PC-9 (cell line): Measurements from ENCODE around the gene CRY1. TPM values are rescaled to one million over a fixed set of nuclear protein-coding genes. Genes with fewer than 3 reads are reported as not detected.

Source experiments
- BruUV-seq: library from RNA; stranded (reverse); fragments of 400-500 nt; replicated peaks from 2 replicates; lab custom pipeline; 2021; lab: Mats Ljungman, UMichigan
- CTCF ChIA-PET: fragments of 300-600 bp; sonication (Branson Sonifier 250); formaldehyde crosslinking; loops from one replicate; lab custom pipeline; 2022; ENCODE audit warnings: antibody characterized with exemption; lab: Charles Lee
- POLR2A ChIA-PET: fragments of 300-600 bp; sonication (Branson Sonifier 250); formaldehyde crosslinking; loops from one replicate; lab custom pipeline; 2022; ENCODE audit warnings: antibody characterized with exemption; ENCODE audit not compliant: unreplicated experiment; lab: Charles Lee
- DNase-seq, 2 experiments: peaks; one replicate each; pipeline versions ENCODE4 v3.0.0 to v3.0.0-alpha.2; 2015 to 2022; ENCODE audit warnings: mixed read lengths in 1 of 2
- H2AFZ ChIP-seq: fragments of 200-600 bp; sonication (generic); 2 replicates; pipeline ENCODE4 v1.8.1; 2017; ENCODE audit warnings: antibody characterized with exemption
- H3F3A ChIP-seq: fragments of 200-600 bp; sonication (generic); 2 replicates; pipeline ENCODE4 v1.8.1; 2017; ENCODE audit warnings: antibody characterized with exemption, mild to moderate bottlenecking, low read depth; ENCODE audit not compliant: insufficient read depth
- H3K27ac ChIP-seq: fragments of 200-600 bp; sonication (generic); 2 replicates; pipeline ENCODE4 v1.6.1; 2016; ENCODE audit warnings: mixed run types
- H3K27me3 ChIP-seq: fragments of 200-600 bp; sonication (generic); 2 replicates; pipeline ENCODE4 v1.6.1; 2016; ENCODE audit warnings: low read depth, mixed run types; ENCODE audit not compliant: insufficient read depth
- H3K36me3 ChIP-seq: fragments of 200-600 bp; sonication (generic); 2 replicates; pipeline ENCODE4 v1.6.1; 2016; ENCODE audit warnings: low read depth, mixed run types
- H3K4me1 ChIP-seq: fragments of 200-600 bp; sonication (generic); replicated peaks from 2 replicates; pipeline ENCODE4 v1.6.1; 2016; ENCODE audit warnings: mixed run types; ENCODE audit not compliant: insufficient read depth
- H3K4me2 ChIP-seq: fragments of 200-600 bp; sonication (generic); 2 replicates; pipeline ENCODE4 v1.6.1; 2017; ENCODE audit warnings: mixed run types
- H3K4me3 ChIP-seq: fragments of 200-600 bp; sonication (generic); 2 replicates; pipeline ENCODE4 v1.6.1; 2016; ENCODE audit warnings: mixed run types
- H3K79me2 ChIP-seq: fragments of 200-600 bp; sonication (generic); 2 replicates; pipeline ENCODE4 v1.6.1; 2017; ENCODE audit warnings: low read depth, mixed run types
- H3K9me2 ChIP-seq: fragments of 200-600 bp; sonication (generic); 2 replicates; pipeline ENCODE4 v1.8.1; 2017; ENCODE audit warnings: mild to moderate bottlenecking; ENCODE audit not compliant: insufficient read depth
- H3K9me3 ChIP-seq: fragments of 200-600 bp; sonication (generic); 2 replicates; pipeline ENCODE4 v1.8.1; 2016; ENCODE audit warnings: low read depth; ENCODE audit not compliant: insufficient read depth
- H4K20me1 ChIP-seq: fragments of 200-600 bp; sonication (generic); 2 replicates; pipeline ENCODE4 v1.8.1; 2017; ENCODE audit not compliant: insufficient read depth
- CTCF ChIP-seq: fragments of 200-600 bp; sonication (generic); conservative IDR thresholded peaks from 2 replicates; pipeline ENCODE4 v1.6.1; 2017; ENCODE audit warnings: mixed run types, antibody characterized with exemption, mild to moderate bottlenecking, moderate library complexity
- EZH2 ChIP-seq: fragments of 200-600 bp; sonication (generic); IDR thresholded peaks from 2 replicates; pipeline ENCODE4 v1.8.0; 2017; ENCODE audit warnings: antibody characterized with exemption, low read depth
- intact Hi-C: fragments of 100-400 bp; cut with micrococcal nuclease; formaldehyde crosslinking; loops from one replicate; pipeline ENCODE4 v1.10.0; 2022; ENCODE audit not compliant: unreplicated experiment
- total RNA-seq: library from RNA; stranded (reverse); gene quantifications from 2 replicates; pipeline ENCODE4 v1.2.3, GENCODE V29; 2021

Gene CRY1
- total RNA-seq, 1 experiment from 2014 or later, result 18.1 TPM

GRCh38 chr12:107090711-107091110 is 2.6 kb downstream of the CRY1 start:
- no peak overlapping the region for H3K4me3 ChIP-seq
- DNase-seq, result no peak
- no peaks in the 10 kb centered on the region for H3K9me2 ChIP-seq
- no peaks in the 10 kb centered on the region for H3K36me3 ChIP-seq
- intact Hi-C loops, result loop anchor here (5.0 to 10.0 kb wide), 3 partner anchors 106 to 706 kb away; partner anchors contain the start of genes MTERF2 and RIC8B
- H3K4me2 ChIP-seq, result peak overlapping the region; percentile 83; the same call in 1 of the 2 replicates
- CTCF ChIA-PET, result no interaction called here
- peaks cover 40% of the 10 kb centered on the region for H3K79me2 ChIP-seq
- no TSS peak for BruUV-seq
- TF ChIP-seq EZH2 (no peak), CTCF (no peak)
- H2AFZ ChIP-seq, result no peak overlapping the region
- peaks cover 14% of the 10 kb centered on the region for H4K20me1 ChIP-seq
- peaks cover 19% of the 10 kb centered on the region for H3K4me1 ChIP-seq
- POLR2A ChIA-PET, result interaction anchor here (0.5 kb wide), 1 partner anchor 109 kb away, joined by 4 read pairs; no protein-coding TSS in a partner anchor
- H3F3A ChIP-seq, result peaks cover 10% of the 10 kb centered on the region; the same call in 1 of the 2 replicates
- H3K27ac ChIP-seq, result no peak overlapping the region
- no peaks in the 10 kb centered on the region for H3K9me3 ChIP-seq
- H3K27me3 ChIP-seq, result no peaks in the 10 kb centered on the region

GRCh38 chr12:107088912-107089311 is 4.4 kb downstream of the CRY1 start:
- H3K27ac ChIP-seq, result no peak overlapping the region
- H3F3A ChIP-seq, result peaks cover 10% of the 10 kb centered on the region; the same call in 1 of the 2 replicates
- H3K4me3 ChIP-seq, result no peak overlapping the region
- no peak for TF ChIP-seq EZH2
- TF ChIP-seq CTCF, result no peak
- ChIA-PET CTCF (interaction anchor here (1.1 kb wide), 1 partner anchor 15 kb away, joined by 3 read pairs; no protein-coding TSS in a partner anchor), POLR2A (no interaction called here)
- no peak for DNase-seq
- H3K79me2 ChIP-seq, result peaks cover 40% of the 10 kb centered on the region
- H3K36me3 ChIP-seq, result no peaks in the 10 kb centered on the region
- no peak overlapping the region for H2AFZ ChIP-seq
- peaks cover 11% of the 10 kb centered on the region for H3K4me1 ChIP-seq
- intact Hi-C loops, result no loop called here
- H4K20me1 ChIP-seq, result peaks cover 14% of the 10 kb centered on the region
- H3K4me2 ChIP-seq, result no peak overlapping the region
- no peaks in the 10 kb centered on the region for H3K9me2 ChIP-seq
- H3K27me3 ChIP-seq, result no peaks in the 10 kb centered on the region
- H3K9me3 ChIP-seq, result no peaks in the 10 kb centered on the region
- BruUV-seq, result no TSS peak

GRCh38 chr12:107086314-107086713 is 7.0 kb downstream of the CRY1 start:
- Histone ChIP-seq H3K79me2 (peaks cover 33% of the 10 kb centered on the region), H3F3A (peaks cover under 1% of the 10 kb centered on the region; the same call in 1 of the 2 replicates), H3K36me3 (no peaks in the 10 kb centered on the region), H4K20me1 (peaks cover 9% of the 10 kb centered on the region), H3K9me3 (0 out of 2 replicates have a peak, but pooled peaks cover 5% of the 10 kb centered on the region), H3K4me1 (peaks cover 4% of the 10 kb centered on the region), H3K27ac (no peak overlapping the region), H3K27me3 (no peaks in the 10 kb centered on the region), H3K4me3 (no peak overlapping the region), H3K9me2 (no peaks in the 10 kb centered on the region), H2AFZ (no peak overlapping the region), H3K4me2 (no peak overlapping the region)
- intact Hi-C loops, result no loop called here
- POLR2A ChIA-PET, result no interaction called here
- TF ChIP-seq EZH2 (no peak), CTCF (no peak)
- CTCF ChIA-PET, result interaction anchor here (0.7 kb wide), 1 partner anchor 44 kb away, joined by 5 read pairs; no protein-coding TSS in a partner anchor
- no TSS peak for BruUV-seq
- no peak for DNase-seq
